SK-N-SH (cell line): ENCODE results near the gene ZNF836. TPM values are rescaled to one million over a fixed set of nuclear protein-coding genes. Genes with fewer than 3 reads are reported as not detected.
A peak's percentile ranks its signal among the peaks of the same experiment; 100 is the strongest.

Experiments used
- CTCF ChIA-PET: fragments of 300-600, 350-600 bp; formaldehyde crosslinking; extraction: SDS; loops from one replicate; lab custom pipeline; 2021; lab: Yijun Ruan, JAX
- POLR2A ChIA-PET: fragments of 350-600 bp; sonication (Branson Sonifier 250); formaldehyde crosslinking; extraction: SDS; loops from one replicate; lab custom pipeline; 2020; ENCODE audit warnings: antibody characterized with exemption, inconsistent platforms; lab: Yijun Ruan, JAX
- DNase-seq: peaks from one replicate; pipeline ENCODE4 v3.0.0; 2012
- H2AFZ ChIP-seq: fragments of 200-600 bp; sonication (generic); 2 replicates; pipeline ENCODE4 v1.8.1; 2016; ENCODE audit warnings: antibody characterized with exemption, mild to moderate bottlenecking, low read depth
- H3F3A ChIP-seq: fragments of 200-600 bp; sonication (generic); replicated peaks from 2 replicates; pipeline ENCODE3; 2016; ENCODE audit warnings: antibody characterized with exemption, mild to moderate bottlenecking; ENCODE audit not compliant: insufficient read depth
- H3K27ac ChIP-seq, 2 experiments: fragments of 200-500 bp in 1 of 2; fragments of 200-600 bp in 1 of 2; sonication (Bioruptor generic) in 1 of 2; sonication (generic), shearing (Covaris generic) in 1 of 2; 2 replicates each; pipeline versions ENCODE4 v1.5.1 to v1.6.1; 2014 to 2016; ENCODE audit warnings: low read depth in 2 of 2, inconsistent platforms in 1 of 2, low read length in 1 of 2, mild to moderate bottlenecking in 1 of 2, mixed read lengths in 1 of 2
- H3K27me3 ChIP-seq: fragments of 200-600 bp; sonication (generic), shearing (Covaris generic); 2 replicates; pipeline ENCODE4 v1.6.1; 2016; ENCODE audit warnings: mixed run types; ENCODE audit not compliant: insufficient read depth
- H3K36me3 ChIP-seq, 2 experiments: fragments of 200-500 bp in 1 of 2; fragments of 200-600 bp in 1 of 2; sonication (Bioruptor generic) in 1 of 2; sonication (generic) in 1 of 2; replicated peaks in 1 of 2; 2 replicates each; pipeline versions ENCODE3 to v1.5.1; 2014 to 2016; ENCODE audit warnings: low read length in 1 of 2, mild to moderate bottlenecking in 1 of 2; ENCODE audit not compliant: insufficient read depth in 2 of 2, control insufficient read depth in 1 of 2
- H3K4me1 ChIP-seq, 2 experiments: fragments of 200-500 bp in 1 of 2; fragments of 200-600 bp in 1 of 2; sonication (Bioruptor generic) in 1 of 2; sonication (generic), shearing (Covaris generic) in 1 of 2; 2 replicates each; pipeline versions ENCODE4 v1.5.1 to v1.6.1; 2014 to 2016; ENCODE audit warnings: low read depth in 1 of 2, low read length in 1 of 2, mixed run types in 1 of 2; ENCODE audit not compliant: insufficient read depth in 2 of 2, control insufficient read depth in 1 of 2
- H3K4me2 ChIP-seq: fragments of 200-600 bp; sonication (generic), shearing (Covaris generic); 2 replicates; pipeline ENCODE4 v1.6.1; 2017; ENCODE audit warnings: mixed run types
- H3K4me3 ChIP-seq, 2 experiments: fragments of 200-500 bp in 1 of 2; fragments of 200-600 bp in 1 of 2; sonication (Bioruptor generic) in 1 of 2; sonication (generic), shearing (Covaris generic) in 1 of 2; 2 replicates each; pipeline versions ENCODE4 v1.5.1 to v1.8.1; 2014 to 2016; ENCODE audit warnings: low read depth in 2 of 2, inconsistent platforms in 1 of 2, low read length in 1 of 2, mild to moderate bottlenecking in 1 of 2, mixed read lengths in 1 of 2, moderate library complexity in 1 of 2
- H3K79me2 ChIP-seq: fragments of 200-600 bp; sonication (generic); 2 replicates; pipeline ENCODE4 v1.8.1; 2017; ENCODE audit warnings: mild to moderate bottlenecking; ENCODE audit not compliant: insufficient read depth
- H3K9ac ChIP-seq: fragments of 200-600 bp; sonication (generic); 2 replicates; pipeline ENCODE4 v1.6.1; 2017; ENCODE audit warnings: mixed run types
- H3K9me2 ChIP-seq: fragments of 200-600 bp; sonication (generic); 2 replicates; pipeline ENCODE4 v1.6.1; 2017; ENCODE audit warnings: mixed run types
- H3K9me3 ChIP-seq: fragments of 200-600 bp; sonication (generic); 2 replicates; pipeline ENCODE4 v1.6.1; 2017; ENCODE audit warnings: mixed run types, mild to moderate bottlenecking, moderate library complexity
- H4K20me1 ChIP-seq: fragments of 200-600 bp; sonication (generic); 2 replicates; pipeline ENCODE4 v1.6.1; 2017; ENCODE audit warnings: mild to moderate bottlenecking, mixed run types; ENCODE audit not compliant: insufficient read depth
- ELF1 ChIP-seq: IDR thresholded peaks from 2 replicates; pipeline ENCODE4 v1.4.0; 2012
- EP300 ChIP-seq, 2 experiments: IDR thresholded peaks; 2 replicates each; pipeline versions ENCODE4 v1.4.0 to v1.6.1; 2012; ENCODE audit warnings: borderline replicate concordance in 1 of 2, low read depth in 1 of 2, low read length in 1 of 2
- FOSL2 ChIP-seq: IDR thresholded peaks from 2 replicates; pipeline ENCODE4 v1.4.0; 2012; ENCODE audit warnings: low read depth, mild to moderate bottlenecking, moderate library complexity, borderline replicate concordance
- MXI1 ChIP-seq: IDR thresholded peaks from 2 replicates; pipeline ENCODE4 v1.6.1; 2012; ENCODE audit warnings: mild to moderate bottlenecking, low read depth, low read length, improper control_type of control experiment
- POLR2AphosphoS5 ChIP-seq: IDR thresholded peaks from 2 replicates; pipeline ENCODE4 v1.6.1; 2012; ENCODE audit warnings: low read depth, low read length
- RCOR1 ChIP-seq: fragments of 150-350 bp; IDR thresholded peaks from 2 replicates; pipeline ENCODE4 v1.6.1; 2017; ENCODE audit warnings: antibody characterized with exemption, low read length
- RFX5 ChIP-seq: IDR thresholded peaks from 2 replicates; pipeline ENCODE4 v1.6.1; 2012; ENCODE audit warnings: mild to moderate bottlenecking, improper control_type of control experiment, low read length
- RXRA ChIP-seq: IDR thresholded peaks from 2 replicates; pipeline ENCODE4 v1.4.0; 2012; ENCODE audit warnings: low read depth, mild to moderate bottlenecking, borderline replicate concordance
- SIN3A ChIP-seq: IDR thresholded peaks from 2 replicates; pipeline ENCODE4 v1.6.1; 2012; ENCODE audit warnings: low read depth, mild to moderate bottlenecking, low read length, moderate library complexity, borderline replicate concordance
- SMC3 ChIP-seq: IDR thresholded peaks from 2 replicates; pipeline ENCODE4 v1.6.1; 2012; ENCODE audit warnings: low read depth, low read length, improper control_type of control experiment
- TCF12 ChIP-seq: IDR thresholded peaks from 2 replicates; pipeline ENCODE4 v1.4.0; 2012
- TEAD4 ChIP-seq: IDR thresholded peaks from 2 replicates; pipeline ENCODE4 v1.4.0; 2012; ENCODE audit warnings: mild to moderate bottlenecking, borderline replicate concordance; ENCODE audit not compliant: insufficient read depth
- WGBS: methylation state at CpG from one replicate; pipeline ENCODE4 v1.1.6; 2017; ENCODE audit warnings: low lambda C conversion rate; 5-methylcytosine and 5-hydroxymethylcytosine counted together
- polyA plus RNA-seq, 3 experiments: library from polyadenylated mRNA; depleted of rRNA; stranded (reverse); fragments of >200 nt; gene quantifications; 2 replicates each; pipeline ENCODE4 v1.2.3, GENCODE V29; 2012
- TF ChIP-seq, protein P1 (sequence below): IDR thresholded peaks from 2 replicates; pipeline ENCODE4 v1.4.0; 2012; ENCODE audit warnings: low read depth, borderline replicate concordance
- TF ChIP-seq, protein P2 (sequence below): fragments of 200-600 bp; sonication (generic); IDR thresholded peaks from 2 replicates; pipeline ENCODE4 v1.6.1; 2017; ENCODE audit warnings: antibody characterized with exemption, mild to moderate bottlenecking, moderate library complexity
- TF ChIP-seq, protein P3 (sequence below): IDR thresholded peaks from 2 replicates; pipeline ENCODE4 v1.4.0; 2012; ENCODE audit warnings: low read depth
- TF ChIP-seq, protein P4 (sequence below): fragments of 150-350 bp; IDR thresholded peaks from 2 replicates; pipeline ENCODE4 v1.6.1; 2017; ENCODE audit warnings: antibody characterized with exemption, low read length, low read depth, borderline replicate concordance
- TF ChIP-seq, protein P5 (sequence below): IDR thresholded peaks from 2 replicates; pipeline ENCODE4 v1.6.1; 2012; ENCODE audit warnings: mild to moderate bottlenecking, low read depth, low read length, moderate library complexity
- TF ChIP-seq, protein P6 (sequence below): IDR thresholded peaks from 2 replicates; pipeline ENCODE4 v1.4.0; 2012; ENCODE audit warnings: low read depth, borderline replicate concordance

ZNF836 gene
- polyA plus RNA-seq, 1 of the 3 experiments (the other 2 are of a cell fraction): 2.3 TPM

DNA sequence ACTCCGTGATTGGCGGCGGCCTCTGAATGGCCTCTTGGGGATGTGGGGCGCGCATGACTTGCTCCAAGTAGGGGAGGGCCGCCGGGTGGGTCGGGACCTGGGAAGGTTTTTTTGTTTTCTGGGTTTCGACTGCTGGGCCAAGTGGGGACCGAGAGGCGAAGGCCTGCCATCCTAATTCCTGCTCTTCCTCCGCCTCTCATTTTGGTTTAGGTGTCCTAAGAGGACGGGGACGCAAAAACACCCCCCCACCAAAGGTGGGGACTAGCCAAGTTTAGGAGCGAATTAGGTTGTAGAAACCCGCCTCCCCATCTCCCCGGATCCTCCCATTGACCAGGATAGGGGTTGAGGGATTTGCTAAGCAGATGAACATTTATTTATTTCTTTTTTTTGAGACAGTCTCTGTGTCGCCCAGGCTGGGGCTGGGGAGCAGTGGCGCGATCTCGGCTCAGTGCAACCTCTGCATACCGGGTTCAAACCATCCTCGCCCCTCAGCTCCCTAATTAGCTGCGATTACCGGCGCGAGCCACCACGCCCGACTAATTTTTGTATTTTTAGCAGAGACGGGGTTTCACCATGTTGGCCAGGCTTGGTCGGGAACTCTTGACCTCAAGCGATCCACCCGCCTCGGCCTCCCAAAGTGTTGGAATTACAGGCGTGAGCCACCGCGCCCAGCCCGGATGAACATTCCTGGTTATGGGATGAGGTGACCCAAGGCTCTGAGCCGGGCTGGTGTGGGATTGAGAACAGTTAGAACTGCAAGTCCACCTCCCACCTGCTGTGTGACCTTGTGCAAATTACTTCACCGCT, 19.3 kb upstream of the ZNF836 start (continued):
- TF ChIP-seq, protein P1, sequence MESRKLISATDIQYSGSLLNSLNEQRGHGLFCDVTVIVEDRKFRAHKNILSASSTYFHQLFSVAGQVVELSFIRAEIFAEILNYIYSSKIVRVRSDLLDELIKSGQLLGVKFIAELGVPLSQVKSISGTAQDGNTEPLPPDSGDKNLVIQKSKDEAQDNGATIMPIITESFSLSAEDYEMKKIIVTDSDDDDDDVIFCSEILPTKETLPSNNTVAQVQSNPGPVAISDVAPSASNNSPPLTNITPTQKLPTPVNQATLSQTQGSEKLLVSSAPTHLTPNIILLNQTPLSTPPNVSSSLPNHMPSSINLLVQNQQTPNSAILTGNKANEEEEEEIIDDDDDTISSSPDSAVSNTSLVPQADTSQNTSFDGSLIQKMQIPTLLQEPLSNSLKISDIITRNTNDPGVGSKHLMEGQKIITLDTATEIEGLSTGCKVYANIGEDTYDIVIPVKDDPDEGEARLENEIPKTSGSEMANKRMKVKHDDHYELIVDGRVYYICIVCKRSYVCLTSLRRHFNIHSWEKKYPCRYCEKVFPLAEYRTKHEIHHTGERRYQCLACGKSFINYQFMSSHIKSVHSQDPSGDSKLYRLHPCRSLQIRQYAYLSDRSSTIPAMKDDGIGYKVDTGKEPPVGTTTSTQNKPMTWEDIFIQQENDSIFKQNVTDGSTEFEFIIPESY: no peak
- TF ChIP-seq SIN3A: no peak
- TF ChIP-seq FOSL2: no peak
- TF ChIP-seq RFX5: no peak
- TF ChIP-seq RXRA: no peak
- no peak for TF ChIP-seq TEAD4
- no peak for TF ChIP-seq ELF1
- no peak for TF ChIP-seq RCOR1

DNA sequence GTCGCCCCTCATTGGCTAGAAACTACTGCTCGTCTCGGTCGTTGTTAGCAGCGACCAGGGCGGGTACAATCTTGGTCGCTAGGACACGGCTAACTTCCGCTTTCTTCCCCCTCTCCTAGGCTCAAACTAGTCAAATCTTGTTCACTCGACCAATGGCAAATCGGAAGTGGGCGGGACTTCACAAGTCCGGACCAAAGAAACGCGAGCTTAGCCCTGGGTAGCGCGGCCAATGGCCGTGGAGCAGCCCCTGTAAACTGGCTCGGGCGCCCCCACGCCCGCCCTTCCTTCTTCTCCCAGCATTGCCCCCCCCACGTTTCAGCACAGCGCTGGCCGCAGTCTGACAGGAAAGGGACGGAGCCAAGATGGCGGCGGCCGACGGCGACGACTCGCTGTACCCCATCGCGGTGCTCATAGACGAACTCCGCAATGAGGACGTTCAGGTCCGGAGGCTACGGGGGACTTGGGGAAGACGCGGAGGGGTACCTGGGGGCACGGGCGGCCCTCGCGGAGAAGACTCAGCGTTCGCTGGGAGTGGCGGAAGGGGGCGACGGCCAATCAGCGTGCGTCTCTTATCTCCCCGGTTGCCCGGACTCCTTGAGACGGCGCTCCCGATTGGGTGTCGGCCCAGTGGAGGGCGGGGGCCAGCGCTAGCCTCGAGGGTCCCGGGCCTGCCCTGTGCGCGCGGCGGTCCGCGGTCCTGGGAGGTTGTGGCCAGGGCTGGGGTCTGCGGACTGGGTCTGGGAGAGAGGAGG, 18.5 kb upstream of the ZNF836 start, which contains the start of gene PPP2R1A:
Gene PPP2R1A, plus strand, starts transcription at position 318 of the 752 bp plus-strand sequence. Its CDS starts 45 bp downstream, at position 363.
- H2AFZ ChIP-seq: peak within 1 kb of the TSS; percentile 86
- H3K79me2 ChIP-seq: peaks cover 50% of the 10 kb centered on the region
- H3K27me3 ChIP-seq: no peaks in the 10 kb centered on the region
- WGBS: 0% methylated on average over 30 of the region's 70 CpGs
- H3K4me3 ChIP-seq: peak within 1 kb of the TSS; percentile 68 to 81
- DNase-seq: peak; percentile 97
- no peaks in the 10 kb centered on the region for H3K9me3 ChIP-seq
- H3K9me2 ChIP-seq: no peaks in the 10 kb centered on the region
- ChIA-PET CTCF (interaction anchor here (1.0 to 2.0 kb wide), 3 partner anchors 18 to 51 kb away, joined by 3 to 14 read pairs (median 5); partner anchors contain the start of genes ZNF616 and ZNF836), POLR2A (interaction anchor here (0.5 to 2.0 kb wide), 11 partner anchors 8 to 209 kb away, joined by 3 to 13 read pairs (median 3); partner anchors contain the start of genes ZNF614, ZNF616 and ZNF836)
- peaks cover 12 to 17% of the 10 kb centered on the region in 2 experiments; a peak in 3 of 4 replicates for H3K4me1 ChIP-seq
- peaks cover 20% of the 10 kb centered on the region for H4K20me1 ChIP-seq
- peak within 1 kb of the TSS; percentile 92 for H3K4me2 ChIP-seq
- H3K9ac ChIP-seq: peak within 1 kb of the TSS; percentile 93
- peaks cover 4% of the 10 kb centered on the region for H3F3A ChIP-seq
- peaks cover 3 to 14% of the 10 kb centered on the region in 2 experiments for H3K36me3 ChIP-seq
- peak within 1 kb of the TSS; percentile 91 to 94 for H3K27ac ChIP-seq
- TF ChIP-seq ELF1 (peak; percentile 68), SIN3A (peak; percentile 73; the same call in 1 of the 2 replicates), TEAD4 (no peak), TCF12 (peak; percentile 24; the same call in 1 of the 2 replicates), EP300 (IDR thresholded peaks at IDR 0.05; ENCODE audit: borderline replicate concordance in 1 of 2, low read depth in 1 of 2, low read length in 1 of 2) (no peak), SMC3 (no peak), RFX5 (no peak; the same call in none of the 2 replicates), POLR2AphosphoS5 (peak; percentile 81), MXI1 (peak; percentile 86), RCOR1 (no peak)
- TF ChIP-seq, protein P2, sequence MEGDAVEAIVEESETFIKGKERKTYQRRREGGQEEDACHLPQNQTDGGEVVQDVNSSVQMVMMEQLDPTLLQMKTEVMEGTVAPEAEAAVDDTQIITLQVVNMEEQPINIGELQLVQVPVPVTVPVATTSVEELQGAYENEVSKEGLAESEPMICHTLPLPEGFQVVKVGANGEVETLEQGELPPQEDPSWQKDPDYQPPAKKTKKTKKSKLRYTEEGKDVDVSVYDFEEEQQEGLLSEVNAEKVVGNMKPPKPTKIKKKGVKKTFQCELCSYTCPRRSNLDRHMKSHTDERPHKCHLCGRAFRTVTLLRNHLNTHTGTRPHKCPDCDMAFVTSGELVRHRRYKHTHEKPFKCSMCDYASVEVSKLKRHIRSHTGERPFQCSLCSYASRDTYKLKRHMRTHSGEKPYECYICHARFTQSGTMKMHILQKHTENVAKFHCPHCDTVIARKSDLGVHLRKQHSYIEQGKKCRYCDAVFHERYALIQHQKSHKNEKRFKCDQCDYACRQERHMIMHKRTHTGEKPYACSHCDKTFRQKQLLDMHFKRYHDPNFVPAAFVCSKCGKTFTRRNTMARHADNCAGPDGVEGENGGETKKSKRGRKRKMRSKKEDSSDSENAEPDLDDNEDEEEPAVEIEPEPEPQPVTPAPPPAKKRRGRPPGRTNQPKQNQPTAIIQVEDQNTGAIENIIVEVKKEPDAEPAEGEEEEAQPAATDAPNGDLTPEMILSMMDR: no peak
- TF ChIP-seq, protein P3, sequence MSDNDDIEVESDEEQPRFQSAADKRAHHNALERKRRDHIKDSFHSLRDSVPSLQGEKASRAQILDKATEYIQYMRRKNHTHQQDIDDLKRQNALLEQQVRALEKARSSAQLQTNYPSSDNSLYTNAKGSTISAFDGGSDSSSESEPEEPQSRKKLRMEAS: peak; percentile 77
- TF ChIP-seq, protein P4, sequence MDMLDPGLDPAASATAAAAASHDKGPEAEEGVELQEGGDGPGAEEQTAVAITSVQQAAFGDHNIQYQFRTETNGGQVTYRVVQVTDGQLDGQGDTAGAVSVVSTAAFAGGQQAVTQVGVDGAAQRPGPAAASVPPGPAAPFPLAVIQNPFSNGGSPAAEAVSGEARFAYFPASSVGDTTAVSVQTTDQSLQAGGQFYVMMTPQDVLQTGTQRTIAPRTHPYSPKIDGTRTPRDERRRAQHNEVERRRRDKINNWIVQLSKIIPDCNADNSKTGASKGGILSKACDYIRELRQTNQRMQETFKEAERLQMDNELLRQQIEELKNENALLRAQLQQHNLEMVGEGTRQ: no peak
- TF ChIP-seq, protein P5, sequence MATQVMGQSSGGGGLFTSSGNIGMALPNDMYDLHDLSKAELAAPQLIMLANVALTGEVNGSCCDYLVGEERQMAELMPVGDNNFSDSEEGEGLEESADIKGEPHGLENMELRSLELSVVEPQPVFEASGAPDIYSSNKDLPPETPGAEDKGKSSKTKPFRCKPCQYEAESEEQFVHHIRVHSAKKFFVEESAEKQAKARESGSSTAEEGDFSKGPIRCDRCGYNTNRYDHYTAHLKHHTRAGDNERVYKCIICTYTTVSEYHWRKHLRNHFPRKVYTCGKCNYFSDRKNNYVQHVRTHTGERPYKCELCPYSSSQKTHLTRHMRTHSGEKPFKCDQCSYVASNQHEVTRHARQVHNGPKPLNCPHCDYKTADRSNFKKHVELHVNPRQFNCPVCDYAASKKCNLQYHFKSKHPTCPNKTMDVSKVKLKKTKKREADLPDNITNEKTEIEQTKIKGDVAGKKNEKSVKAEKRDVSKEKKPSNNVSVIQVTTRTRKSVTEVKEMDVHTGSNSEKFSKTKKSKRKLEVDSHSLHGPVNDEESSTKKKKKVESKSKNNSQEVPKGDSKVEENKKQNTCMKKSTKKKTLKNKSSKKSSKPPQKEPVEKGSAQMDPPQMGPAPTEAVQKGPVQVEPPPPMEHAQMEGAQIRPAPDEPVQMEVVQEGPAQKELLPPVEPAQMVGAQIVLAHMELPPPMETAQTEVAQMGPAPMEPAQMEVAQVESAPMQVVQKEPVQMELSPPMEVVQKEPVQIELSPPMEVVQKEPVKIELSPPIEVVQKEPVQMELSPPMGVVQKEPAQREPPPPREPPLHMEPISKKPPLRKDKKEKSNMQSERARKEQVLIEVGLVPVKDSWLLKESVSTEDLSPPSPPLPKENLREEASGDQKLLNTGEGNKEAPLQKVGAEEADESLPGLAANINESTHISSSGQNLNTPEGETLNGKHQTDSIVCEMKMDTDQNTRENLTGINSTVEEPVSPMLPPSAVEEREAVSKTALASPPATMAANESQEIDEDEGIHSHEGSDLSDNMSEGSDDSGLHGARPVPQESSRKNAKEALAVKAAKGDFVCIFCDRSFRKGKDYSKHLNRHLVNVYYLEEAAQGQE: no peak
- TF ChIP-seq, protein P6, sequence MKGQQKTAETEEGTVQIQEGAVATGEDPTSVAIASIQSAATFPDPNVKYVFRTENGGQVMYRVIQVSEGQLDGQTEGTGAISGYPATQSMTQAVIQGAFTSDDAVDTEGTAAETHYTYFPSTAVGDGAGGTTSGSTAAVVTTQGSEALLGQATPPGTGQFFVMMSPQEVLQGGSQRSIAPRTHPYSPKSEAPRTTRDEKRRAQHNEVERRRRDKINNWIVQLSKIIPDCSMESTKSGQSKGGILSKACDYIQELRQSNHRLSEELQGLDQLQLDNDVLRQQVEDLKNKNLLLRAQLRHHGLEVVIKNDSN: no peak
